Stimulated activated CD8-positive, alpha-beta memory T cell treated with anti-CD3 and anti-CD28 coated beads, Interleukin-4, amount 100 ng/mL, for 48 hours (primary cell): ENCODE results near the gene PCAT7.

Experiments
- DNase-seq: peaks from one replicate; pipeline ENCODE4 v3.0.0-alpha.2; 2020

PCAT7 gene

DNA sequence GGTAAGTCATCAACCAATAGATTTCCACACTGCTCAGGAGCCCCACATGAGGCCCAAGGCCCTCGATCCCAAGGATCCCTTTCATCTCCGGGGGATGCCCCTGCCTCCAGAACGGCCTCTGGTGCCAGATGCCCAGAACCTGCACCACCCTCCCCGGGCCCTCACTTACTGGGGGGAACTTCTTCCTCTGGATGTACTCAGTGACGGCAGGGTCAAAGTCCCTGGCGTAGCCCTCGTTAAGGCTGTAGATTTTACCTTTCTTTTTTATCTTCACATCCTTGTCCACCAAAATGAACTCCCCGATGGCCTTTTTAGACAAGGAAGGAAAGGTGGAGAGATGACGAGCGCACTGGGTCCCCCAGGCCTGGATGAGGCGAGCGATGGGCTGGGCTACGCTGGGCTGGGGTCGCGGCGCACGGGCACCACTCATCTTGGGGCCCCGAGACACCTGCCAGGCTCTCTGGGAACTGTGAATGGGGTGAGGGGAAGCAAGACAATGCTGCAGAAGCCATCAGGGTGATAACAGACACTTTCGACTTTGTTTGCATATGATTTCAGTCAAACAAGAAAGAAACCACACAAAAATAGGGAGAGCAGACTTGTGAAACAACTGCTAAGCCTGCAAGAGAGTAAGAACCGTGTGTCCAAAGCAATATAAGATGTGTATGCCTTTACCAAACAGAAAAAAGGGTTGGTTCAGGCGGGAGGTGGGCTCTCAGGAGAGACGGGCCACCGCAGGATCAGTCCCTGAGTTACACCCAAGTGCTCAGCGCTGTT lies 52.0 kb downstream of the PCAT7 start:
- no peak for DNase-seq

DNA sequence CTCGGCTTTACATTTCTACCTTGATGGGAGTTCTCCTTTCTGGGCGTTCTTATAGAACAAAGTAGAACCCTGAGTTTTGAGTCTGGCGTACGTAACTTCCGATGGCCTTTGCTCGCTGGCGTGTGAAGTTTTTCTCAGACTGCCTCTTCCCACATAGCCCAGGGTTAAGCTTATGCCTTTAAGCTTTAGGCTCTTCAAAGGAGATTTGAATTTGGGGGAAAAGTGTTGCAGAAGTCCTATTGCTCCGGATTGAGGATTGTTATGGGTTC lies 52.5 kb downstream of the PCAT7 start:
- no peak for DNase-seq

DNA sequence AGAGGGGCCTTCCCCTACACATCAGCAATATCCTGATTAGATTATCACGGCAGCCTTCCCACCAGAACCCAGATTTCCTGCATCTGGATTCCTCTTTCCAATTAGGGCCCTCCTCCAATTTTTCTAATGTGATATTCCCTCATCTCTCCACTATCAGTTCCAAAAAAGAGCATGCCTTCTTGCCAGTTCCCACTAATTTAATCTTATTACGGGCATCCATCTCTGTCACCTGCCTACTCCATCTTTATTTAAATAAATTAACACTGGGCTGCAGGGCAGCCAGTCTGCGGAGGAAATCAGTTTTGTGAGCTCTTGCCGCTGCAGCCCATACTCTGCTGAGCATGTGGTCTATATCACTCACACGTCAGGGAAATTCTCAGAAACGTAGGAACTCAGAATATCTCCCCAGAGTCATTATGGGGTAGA lies 55.3 kb downstream of the PCAT7 start:
- DNase-seq: no peak

- DNase-seq: peak; percentile 77
Observed at GRCh38 chr9:94611638-94612068, 56.8 kb downstream of the PCAT7 start.

- DNase-seq: no peak
Observed at GRCh38 chr9:94612071-94612470, 57.2 kb downstream of the PCAT7 start.

GRCh38 chr9:94613003-94613402 lies 58.1 kb downstream of the PCAT7 start:
- no peak for DNase-seq

DNA sequence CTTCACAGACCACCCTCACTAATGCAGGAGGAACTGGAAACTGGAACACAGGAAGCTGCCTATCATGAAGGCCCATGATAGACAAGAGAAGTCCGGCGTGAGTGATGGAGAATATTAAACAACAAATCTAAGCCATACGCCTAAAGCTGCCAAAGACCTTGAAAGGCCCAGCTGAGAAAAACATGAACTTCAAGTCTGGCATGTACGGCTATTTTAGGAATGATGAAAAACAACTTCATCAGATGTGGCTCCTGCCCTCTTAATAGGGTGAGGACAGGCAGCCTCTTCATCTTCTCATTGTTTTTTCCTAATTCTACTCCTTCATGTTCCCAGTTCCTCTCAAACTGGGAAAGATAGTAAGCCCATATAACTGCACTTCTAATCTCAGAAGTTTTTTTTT lies 64.1 kb downstream of the PCAT7 start:
- DNase-seq: no peak
